Prostate gland (tissue), 2 donors: Measurements from ENCODE around the gene SLC9A8. TPM values are rescaled to one million over a fixed set of nuclear protein-coding genes. Genes with fewer than 3 reads are reported as not detected.

Source experiments
- DNase-seq: peaks from one replicate; pipeline ENCODE4 v3.0.0-alpha.2; 2019; ENCODE audit warnings: low spot score
- H3K27ac ChIP-seq, 2 donors: fragments of 200-600 bp; sonication (generic); 2 replicates each; pipeline ENCODE4 v1.5.1; 2017 to 2019
- H3K27me3 ChIP-seq: fragments of 200-600 bp; sonication (generic); replicated peaks from 2 replicates; pipeline ENCODE4 v1.5.1; 2019; ENCODE audit not compliant: insufficient read depth
- H3K36me3 ChIP-seq, 2 donors: fragments of 200-600 bp; sonication (generic); 1 replicate in 1 of 2; 2 replicates in 1 of 2; pipeline versions ENCODE4 v1.5.1 to v1.8.1; 2017 to 2019
- H3K4me1 ChIP-seq: fragments of 200-600 bp; sonication (generic); replicated peaks from 2 replicates; pipeline ENCODE4 v1.5.1; 2019
- H3K4me3 ChIP-seq, 2 donors: fragments of 200-600 bp; sonication (generic); 2 replicates each; pipeline ENCODE4 v1.5.1; 2017 to 2019
- H3K9me3 ChIP-seq: fragments of 200-600 bp; sonication (generic); 2 replicates; pipeline ENCODE4 v1.5.1; 2017
- CTCF ChIP-seq, 4 experiments: fragments of 200-600 bp in 2 of 4; fragments of 450-650 bp in 2 of 4; sonication (generic) in 2 of 4; IDR thresholded peaks; 1 replicate in 3 of 4; 2 replicates in 1 of 4; pipeline ENCODE4 v1.5.1; 2016 to 2019; ENCODE audit warnings: antibody characterized with exemption in 4 of 4, mild to moderate bottlenecking in 2 of 4, moderate library complexity in 2 of 4
- POLR2A ChIP-seq: fragments of 450-650 bp; IDR thresholded peaks from one replicate; pipeline ENCODE4 v1.6.1; 2016; ENCODE audit warnings: antibody characterized with exemption, mild to moderate bottlenecking
- POLR2AphosphoS5 ChIP-seq: sonication (generic); formaldehyde crosslinking; IDR thresholded peaks from one replicate; pipeline ENCODE4 v1.6.1; 2017; ENCODE audit warnings: antibody characterized with exemption
- WGBS: methylation state at CpG from one replicate; pipeline ENCODE4 v1.1.5; 2018; 5-methylcytosine and 5-hydroxymethylcytosine counted together
- intact Hi-C: fragments of 100-400 bp; cut with DNase I; formaldehyde crosslinking; loops from one replicate; pipeline ENCODE4 v1.14.2; 2022
- total RNA-seq, 2 donors: library from RNA; depleted of rRNA; stranded (reverse); fragments of >200 nt; gene quantifications; one replicate each; pipeline ENCODE4 v1.1.0, GENCODE V29; 2016

SLC9A8 gene
- total RNA-seq, 2 donors from 2014 or later = 13.5 to 26.4 TPM

GRCh38 chr20:49851991-49852390, 39.4 kb downstream of the SLC9A8 start:
- WGBS = 65% methylated on average over 7 of the region's 7 CpGs
- Histone ChIP-seq H3K27me3 (no peaks in the 10 kb centered on the region), H3K4me1 (peaks cover 8% of the 10 kb centered on the region), H3K27ac (no peak overlapping the region), H3K36me3 (no peaks in the 10 kb centered on the region), H3K4me3 (no peak overlapping the region), H3K9me3 (no peaks in the 10 kb centered on the region)
- DNase-seq = no peak
- intact Hi-C loops = no loop called here
- TF ChIP-seq POLR2AphosphoS5 (no peak), POLR2A (no peak), CTCF (IDR thresholded peaks at IDR 0.05) (no peak)

- H3K9me3 ChIP-seq = no peaks in the 10 kb centered on the region
- 89% methylated on average over 8 of the region's 8 CpGs for WGBS
- no peaks in the 10 kb centered on the region for H3K27me3 ChIP-seq
- TF ChIP-seq POLR2A (no peak), CTCF (IDR thresholded peaks at IDR 0.05) (no peak)
- intact Hi-C loops = no loop called here
- H3K36me3 ChIP-seq = no peaks in the 10 kb centered on the region
- H3K4me3 ChIP-seq = no peak overlapping the region
- DNase-seq = no peak
- no peak overlapping the region for H3K27ac ChIP-seq
- H3K4me1 ChIP-seq = peaks cover 8% of the 10 kb centered on the region
Measured at GRCh38 chr20:49852522-49853080, 40.0 kb downstream of the SLC9A8 start.

- WGBS = 83% methylated on average over 5 of the region's 5 CpGs
- Histone ChIP-seq H3K4me3 (no peak overlapping the region), H3K27me3 (no peaks in the 10 kb centered on the region), H3K27ac (no peak overlapping the region), H3K36me3 (no peaks in the 10 kb centered on the region), H3K9me3 (no peaks in the 10 kb centered on the region), H3K4me1 (peaks cover 8% of the 10 kb centered on the region)
- no peak for DNase-seq
- TF ChIP-seq CTCF (IDR thresholded peaks at IDR 0.05) (no peak), POLR2A (no peak), POLR2AphosphoS5 (no peak)
- intact Hi-C loops = no loop called here
Measured at GRCh38 chr20:49853640-49854039, 41.0 kb downstream of the SLC9A8 start.

- no peaks in the 10 kb centered on the region for H3K36me3 ChIP-seq
- 84% methylated on average over 10 of the region's 10 CpGs for WGBS
- intact Hi-C loops = no loop called here
Measured at GRCh38 chr20:49854190-49854875, 41.7 kb downstream of the SLC9A8 start.

More at GRCh38 chr20:49854190-49854875, 41.7 kb downstream of the SLC9A8 start:
- Histone ChIP-seq H3K27me3 (no peaks in the 10 kb centered on the region), H3K4me3 (no peak overlapping the region), H3K27ac (no peak overlapping the region), H3K9me3 (no peaks in the 10 kb centered on the region), H3K4me1 (peaks cover 8% of the 10 kb centered on the region)
- DNase-seq = no peak
- TF ChIP-seq POLR2A (no peak), POLR2AphosphoS5 (no peak), CTCF (IDR thresholded peaks at IDR 0.05) (no peak)
